ENCODE measurements around the gene IGFALS.

IGFALS gene

GRCh38 chr16:1793578-1794220 lies at the start of gene IGFALS:
IGFALS (minus strand) TSS chr16:1793705; CDS start chr16:1793652, 53 bp downstream.
- peaks cover 7% of the 10 kb centered on the region for H3K36me3 Mint-ChIP-seq
- no peak within 1 kb of the TSS for H3K27ac Mint-ChIP-seq
- H3K27me3 Mint-ChIP-seq, result no peaks in the 10 kb centered on the region
- no peak within 1 kb of the TSS for H3K4me3 Mint-ChIP-seq
- H3K9me3 Mint-ChIP-seq, result peaks cover 11% of the 10 kb centered on the region
- H3K4me1 Mint-ChIP-seq, result no peaks in the 10 kb centered on the region
- no peak for DNase-seq
- CTCF ChIA-PET, result no interaction called here

DNA sequence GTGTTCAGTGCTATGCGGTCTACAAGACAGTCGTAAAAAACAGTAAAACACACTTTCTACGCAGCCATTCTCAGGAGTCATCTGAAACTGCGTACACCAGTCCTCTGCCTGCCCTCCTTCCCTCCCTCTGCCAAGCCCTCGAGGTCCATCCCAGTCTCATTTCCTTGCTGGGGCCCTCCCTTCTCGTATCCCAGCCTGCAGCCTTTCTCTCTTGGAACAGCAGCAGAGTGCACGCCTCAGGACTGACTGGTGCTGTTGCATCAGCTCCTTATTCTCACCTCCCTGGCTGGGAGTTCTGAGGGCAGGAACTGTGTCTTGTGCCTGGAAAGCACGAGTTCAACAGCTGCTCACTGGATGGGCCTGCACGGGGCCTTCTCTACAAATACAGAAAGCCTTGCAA lies 46.0 kb upstream of the IGFALS start:
- H3K27me3 Mint-ChIP-seq, result no peaks in the 10 kb centered on the region
- no peaks in the 10 kb centered on the region for H3K4me1 Mint-ChIP-seq
- CTCF ChIA-PET, result no interaction called here
- no peaks in the 10 kb centered on the region for H3K9me3 Mint-ChIP-seq
- DNase-seq, result no peak
- H3K4me3 Mint-ChIP-seq, result no peak overlapping the region
- no peaks in the 10 kb centered on the region for H3K36me3 Mint-ChIP-seq
- H3K27ac Mint-ChIP-seq, result no peak overlapping the region

- Mint-ChIP-seq H3K4me3 (no peak overlapping the region), H3K36me3 (peaks cover 2% of the 10 kb centered on the region), H3K27ac (no peak overlapping the region), H3K9me3 (no peaks in the 10 kb centered on the region), H3K27me3 (no peaks in the 10 kb centered on the region), H3K4me1 (peaks cover 7% of the 10 kb centered on the region)
- no peak for DNase-seq
- CTCF ChIA-PET, result no interaction called here
Observed at GRCh38 chr16:1834096-1834495, 40.6 kb upstream of the IGFALS start.

GRCh38 chr16:1832838-1833454 lies 39.4 kb upstream of the IGFALS start:
- Mint-ChIP-seq H3K4me1 (peaks cover 17% of the 10 kb centered on the region), H3K9me3 (no peaks in the 10 kb centered on the region), H3K27me3 (no peaks in the 10 kb centered on the region), H3K36me3 (peaks cover 2% of the 10 kb centered on the region), H3K4me3 (no peak overlapping the region), H3K27ac (no peak overlapping the region)
- CTCF ChIA-PET, result no interaction called here
- DNase-seq, result no peak

- DNase-seq, result no peak
- Mint-ChIP-seq H3K27ac (no peak overlapping the region), H3K9me3 (no peaks in the 10 kb centered on the region), H3K4me1 (peaks cover 24% of the 10 kb centered on the region), H3K27me3 (peaks cover 5% of the 10 kb centered on the region), H3K4me3 (no peak overlapping the region), H3K36me3 (peaks cover 2% of the 10 kb centered on the region)
- CTCF ChIA-PET, result no interaction called here
Observed at GRCh38 chr16:1831186-1832075, 37.9 kb upstream of the IGFALS start.

GRCh38 chr16:1830213-1830612 lies 36.7 kb upstream of the IGFALS start:
- DNase-seq, result no peak
- Mint-ChIP-seq H3K27me3 (peaks cover 5% of the 10 kb centered on the region), H3K9me3 (no peaks in the 10 kb centered on the region), H3K4me3 (no peak overlapping the region), H3K27ac (no peak overlapping the region), H3K36me3 (peaks cover 2% of the 10 kb centered on the region), H3K4me1 (peaks cover 32% of the 10 kb centered on the region)
- CTCF ChIA-PET, result no interaction called here

DNA sequence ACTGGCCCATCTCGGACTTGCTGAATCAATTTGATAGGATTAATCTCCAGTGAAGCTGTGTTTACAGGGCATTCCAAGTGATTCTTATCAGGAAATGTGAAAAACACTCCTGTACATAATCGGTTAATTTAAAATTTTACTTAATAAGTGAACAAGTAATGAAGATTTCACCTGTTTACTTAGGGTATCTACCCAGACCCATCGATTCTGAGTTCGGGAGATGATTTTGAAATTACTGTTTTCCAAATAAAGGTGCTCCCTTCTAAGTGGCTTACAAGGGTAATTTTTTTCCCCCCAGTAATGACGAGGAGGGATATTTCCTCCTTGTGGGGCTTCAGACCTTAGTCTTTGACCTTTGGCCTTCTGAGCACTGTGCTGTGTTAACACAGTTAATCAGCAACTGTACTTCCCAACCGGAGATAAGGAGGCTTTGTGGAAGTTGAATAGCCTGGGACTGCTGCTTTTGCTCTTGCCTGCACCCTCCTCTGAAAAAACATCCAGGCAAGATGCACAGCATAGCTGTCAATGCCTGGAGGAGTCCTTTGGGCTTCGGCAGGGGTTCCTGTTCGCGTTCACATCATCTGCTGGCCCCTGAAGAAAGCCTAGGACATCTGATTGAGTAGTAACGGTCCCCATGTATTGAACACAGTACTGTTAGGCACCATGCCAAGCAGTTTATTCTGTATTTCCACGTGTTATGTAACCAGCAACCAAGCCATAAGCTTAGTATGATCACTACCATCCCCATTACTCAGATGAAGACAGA lies 35.3 kb upstream of the IGFALS start:
- H3K36me3 Mint-ChIP-seq, result peaks cover 2% of the 10 kb centered on the region
- peaks cover 5% of the 10 kb centered on the region for H3K27me3 Mint-ChIP-seq
- no peak overlapping the region for H3K27ac Mint-ChIP-seq
- no peak for DNase-seq
- no peaks in the 10 kb centered on the region for H3K9me3 Mint-ChIP-seq
- CTCF ChIA-PET, result no interaction called here
- H3K4me1 Mint-ChIP-seq, result peaks cover 40% of the 10 kb centered on the region
- H3K4me3 Mint-ChIP-seq, result peak overlapping the region; percentile 49

GRCh38 chr16:1826691-1827573 lies 33.4 kb upstream of the IGFALS start, which contains the start of the genes FAHD1 and HAGH:
FAHD1 (plus strand) TSS chr16:1827206; CDS start chr16:1827239, 33 bp downstream.
HAGH (minus strand) TSS chr16:1826825; CDS start chr16:1826787, 38 bp downstream.
- Mint-ChIP-seq H3K9me3 (no peaks in the 10 kb centered on the region), H3K27ac (peak within 1 kb of the TSS; percentile 94), H3K36me3 (peaks cover 4% of the 10 kb centered on the region), H3K4me3 (peak within 1 kb of the TSS; percentile 90), H3K27me3 (peaks cover 5% of the 10 kb centered on the region), H3K4me1 (peaks cover 42% of the 10 kb centered on the region)
- CTCF ChIA-PET, result interaction anchor here (1.0 kb wide), 1 partner anchor 13 kb away, joined by 3 read pairs; no protein-coding TSS in a partner anchor
- peak; percentile 91 for DNase-seq

DNA sequence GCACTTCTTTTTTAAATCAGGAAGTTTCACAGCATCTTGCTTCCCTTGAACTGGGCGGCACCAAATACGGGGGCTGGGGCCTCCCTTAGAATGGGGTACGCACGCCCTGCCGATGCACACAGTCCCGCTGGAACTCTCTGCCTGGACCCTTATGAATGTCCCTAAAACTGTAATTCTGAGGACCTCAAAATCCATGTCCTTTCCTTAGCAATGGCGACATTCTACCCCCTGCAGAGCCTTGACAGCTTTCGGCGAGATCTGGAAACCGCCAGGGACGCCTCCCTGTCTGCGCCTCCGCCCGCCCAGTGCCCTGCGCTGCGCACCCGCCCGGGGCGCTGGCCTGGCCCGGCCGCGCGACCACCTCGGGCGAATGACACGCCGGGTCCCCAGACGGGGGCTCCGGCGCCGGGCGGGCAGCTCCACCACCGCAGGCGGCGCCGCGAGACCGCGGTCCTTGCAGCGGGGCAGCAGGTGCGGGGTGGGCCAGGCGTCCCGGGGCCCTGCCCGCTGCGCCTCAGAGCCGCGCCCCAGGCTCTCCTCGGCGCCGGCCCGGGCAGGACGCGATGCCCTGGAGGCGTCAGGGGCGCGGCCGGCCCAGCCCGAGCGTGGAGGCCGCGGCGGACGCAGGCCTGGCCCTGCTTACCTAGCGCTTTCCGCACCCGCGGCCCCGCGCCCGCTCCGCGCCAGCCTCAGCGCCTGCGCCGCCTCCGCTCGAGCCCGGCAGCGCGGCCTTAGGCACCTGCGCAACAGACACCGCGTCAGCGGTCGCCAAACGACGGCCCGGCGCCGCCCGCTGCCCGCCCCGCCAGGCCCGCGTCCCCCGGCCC lies 32.6 kb upstream of the IGFALS start:
- Mint-ChIP-seq H3K36me3 (peaks cover 3% of the 10 kb centered on the region), H3K9me3 (no peaks in the 10 kb centered on the region), H3K4me1 (peaks cover 42% of the 10 kb centered on the region), H3K27me3 (peaks cover 5% of the 10 kb centered on the region), H3K4me3 (peak overlapping the region; percentile 82), H3K27ac (peak overlapping the region; percentile 91)
- peak; percentile 79 for DNase-seq
- CTCF ChIA-PET, result no interaction called here

DNA sequence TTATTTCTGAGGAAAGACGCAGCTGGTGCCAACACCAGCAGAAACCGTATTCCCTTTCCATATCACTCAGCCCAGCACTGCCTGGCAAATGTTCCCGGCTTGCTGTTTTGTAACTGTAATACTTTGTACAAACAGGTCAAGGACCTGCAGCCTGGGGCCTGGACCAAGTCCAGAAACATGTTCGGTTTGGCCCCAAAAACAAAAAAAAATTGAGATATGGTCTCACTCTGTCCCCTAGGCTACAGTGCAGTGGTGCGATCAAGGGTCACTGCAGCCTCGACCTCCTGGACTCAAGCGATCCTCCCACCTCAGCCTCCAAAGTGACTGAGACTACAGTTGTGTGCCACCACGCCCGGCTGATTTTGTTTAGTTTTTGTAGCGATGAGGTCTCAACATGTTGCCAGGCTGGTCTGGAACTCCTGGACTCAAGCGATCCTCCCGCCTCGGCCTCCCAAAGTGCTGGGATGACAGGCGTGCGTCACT lies 31.9 kb upstream of the IGFALS start:
- no peak for DNase-seq
- peaks cover 40% of the 10 kb centered on the region for H3K4me1 Mint-ChIP-seq
- H3K4me3 Mint-ChIP-seq, result peak overlapping the region; percentile 82
- peak overlapping the region; percentile 91 for H3K27ac Mint-ChIP-seq
- peaks cover 1% of the 10 kb centered on the region for H3K36me3 Mint-ChIP-seq
- CTCF ChIA-PET, result no interaction called here
- H3K27me3 Mint-ChIP-seq, result peaks cover 5% of the 10 kb centered on the region
- H3K9me3 Mint-ChIP-seq, result no peaks in the 10 kb centered on the region

GRCh38 chr16:1823821-1824220 lies 30.3 kb upstream of the IGFALS start:
- no peaks in the 10 kb centered on the region for H3K9me3 Mint-ChIP-seq
- peak; percentile 29 for DNase-seq
- no peak overlapping the region for H3K27ac Mint-ChIP-seq
- peaks cover 1% of the 10 kb centered on the region for H3K36me3 Mint-ChIP-seq
- H3K4me3 Mint-ChIP-seq, result peak overlapping the region; percentile 23
- peaks cover 5% of the 10 kb centered on the region for H3K27me3 Mint-ChIP-seq
- peaks cover 32% of the 10 kb centered on the region for H3K4me1 Mint-ChIP-seq
- CTCF ChIA-PET, result interaction anchor here (1.1 kb wide), 1 partner anchor 10 kb away, joined by 6 read pairs; no protein-coding TSS in a partner anchor

- CTCF ChIA-PET, result interaction anchor here (0.7 kb wide), 1 partner anchor 53 kb away, joined by 3 read pairs; no protein-coding TSS in a partner anchor
- H3K9me3 Mint-ChIP-seq, result no peaks in the 10 kb centered on the region
Observed at GRCh38 chr16:1822801-1823200, 29.3 kb upstream of the IGFALS start.

More at GRCh38 chr16:1822801-1823200, 29.3 kb upstream of the IGFALS start:
- H3K27ac Mint-ChIP-seq, result no peak overlapping the region
- peaks cover 1% of the 10 kb centered on the region for H3K36me3 Mint-ChIP-seq
- peaks cover 24% of the 10 kb centered on the region for H3K4me1 Mint-ChIP-seq
- H3K4me3 Mint-ChIP-seq, result no peak overlapping the region
- DNase-seq, result no peak
- H3K27me3 Mint-ChIP-seq, result peaks cover 5% of the 10 kb centered on the region

All from activated naive CD4-positive, alpha-beta T cell treated with anti-CD3 and anti-CD28 coated beads, Interleukin-2, amount 10 ng/mL, durations not matched to agents 7 days and 5 days (primary cell).